ENCODE data around the gene ENHO. TPM values are rescaled to one million over a fixed set of nuclear protein-coding genes. Genes with fewer than 3 reads are reported as not detected.

Gene ENHO
- total and polyA plus RNA-seq, 12 donors: 0.24 to 1.6 (median 0.88) TPM; not detected in 7

GRCh38 chr9:34524349-34524748, 1.6 kb upstream of the ENHO start:
- intact Hi-C loops (cut with DNase I): no loop called here
- Histone ChIP-seq H3K4me3 (no peak overlapping the region), H3K4me1 (replicated peaks in 1 of 2) (no peaks in the 10 kb centered on the region), H3K9me3 (replicated peaks in 1 of 3) (no peaks in the 10 kb centered on the region), H3K27ac (no peak overlapping the region), H3K36me3 (replicated peaks in 1 of 2) (no peaks in the 10 kb centered on the region), H3K27me3 (no peaks in the 10 kb centered on the region)
- WGBS, 4 donors: 82 to 85% (median 83%) methylated on average over 3 of the region's 3 CpGs
- TF ChIP-seq POLR2A (IDR thresholded peaks at IDR 0.05) (no peak), CTCF (IDR thresholded peaks at IDR 0.05) (no peak)
- DNase-seq: peak in 1 of 7 donors; percentile 2

DNA sequence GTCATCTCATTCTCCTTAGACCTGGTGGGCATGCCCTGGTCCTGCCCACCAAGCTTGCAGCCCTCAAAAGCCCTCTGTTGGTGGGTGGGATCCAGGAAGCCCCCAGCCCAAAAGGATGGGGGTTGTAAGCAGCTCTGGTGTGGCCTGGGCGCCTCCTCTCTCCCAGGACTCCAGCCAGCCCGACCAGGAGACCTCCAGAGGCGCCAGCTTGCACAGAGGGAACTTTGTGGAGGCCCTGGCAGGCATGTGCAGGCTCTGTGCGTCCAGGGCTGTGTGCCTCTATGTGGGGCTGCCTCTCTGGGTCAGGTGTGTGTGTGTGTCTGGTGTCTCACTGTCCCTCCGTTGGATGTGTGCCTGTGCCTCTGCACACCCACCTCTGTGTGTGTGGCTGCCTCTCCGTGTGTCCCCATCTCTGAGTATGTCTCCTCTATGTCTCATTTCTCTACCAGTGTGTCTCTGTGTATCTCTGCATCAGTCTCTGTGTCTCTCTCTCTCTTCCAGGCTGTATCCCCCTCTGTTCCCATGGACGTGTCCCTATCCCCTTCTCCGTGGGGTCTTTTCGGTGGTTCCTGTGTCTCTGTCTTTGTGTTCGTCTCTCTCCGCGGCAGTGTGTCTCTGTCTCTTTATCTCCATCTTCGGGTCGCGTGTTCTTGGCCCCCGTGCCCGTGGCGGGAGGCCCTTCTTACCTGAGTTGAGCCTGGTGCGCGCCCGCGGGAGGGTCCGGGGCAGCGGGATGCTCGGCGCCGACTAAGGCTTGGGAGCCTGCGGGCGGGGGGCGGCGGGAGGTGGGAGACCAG, 501 bp downstream of the ENHO start:
- WGBS, 4 donors: 15 to 25% (median 20%) methylated on average over 11 to 31 of the region's 31 CpGs
- DNase-seq: peak in 2 of 7 donors; percentile 35 to 58
- Histone ChIP-seq H3K27me3 (no peaks in the 10 kb centered on the region), H3K4me3 (peak overlapping the region in 1 of 4 donors; percentile 52), H3K36me3 (replicated peaks in 1 of 2) (no peaks in the 10 kb centered on the region), H3K9me3 (replicated peaks in 1 of 3) (no peaks in the 10 kb centered on the region), H3K4me1 (replicated peaks in 1 of 2) (no peaks in the 10 kb centered on the region), H3K27ac (no peak overlapping the region)
- intact Hi-C loops (cut with DNase I): no loop called here
- TF ChIP-seq CTCF (IDR thresholded peaks at IDR 0.05) (no peak), POLR2A (IDR thresholded peaks at IDR 0.05) (no peak)

DNA sequence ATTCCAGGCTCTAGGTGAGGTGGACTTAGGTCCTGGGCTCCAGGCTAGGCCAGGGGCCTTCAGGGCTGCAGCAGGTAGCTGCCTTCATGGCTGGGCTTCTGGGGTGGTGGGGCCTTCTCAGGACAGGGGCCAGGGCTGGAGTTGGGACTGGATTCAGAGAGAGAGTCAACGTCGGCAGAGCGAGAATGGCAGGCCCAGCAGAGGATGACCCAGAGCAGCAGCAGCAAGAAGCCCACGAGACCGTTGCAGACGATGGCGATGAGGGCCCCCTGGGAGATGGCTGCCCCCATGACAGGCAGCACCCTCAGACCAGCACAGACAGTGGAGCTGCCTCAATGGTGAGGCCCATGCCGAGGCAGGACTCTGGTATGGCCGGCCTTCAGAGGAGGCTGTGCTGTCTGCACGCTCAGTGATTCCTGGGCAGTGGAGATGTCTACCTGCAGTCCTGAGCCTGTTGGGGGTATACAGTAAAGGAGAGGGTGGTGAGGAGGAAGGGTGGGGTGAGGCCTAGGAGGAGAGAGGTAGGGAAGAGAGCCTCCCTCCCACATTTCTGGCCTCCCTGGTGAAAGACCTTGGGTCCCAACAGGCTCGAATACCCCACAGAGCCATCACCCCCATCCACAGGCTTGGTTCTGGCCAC, 1.3 kb downstream of the ENHO start:
- Histone ChIP-seq H3K4me1 (replicated peaks in 1 of 2) (no peaks in the 10 kb centered on the region), H3K27ac (no peak overlapping the region), H3K36me3 (replicated peaks in 1 of 2) (no peaks in the 10 kb centered on the region), H3K9me3 (replicated peaks in 1 of 3) (no peaks in the 10 kb centered on the region), H3K4me3 (no peak overlapping the region), H3K27me3 (no peaks in the 10 kb centered on the region)
- no peak for TF ChIP-seq CTCF (IDR thresholded peaks at IDR 0.05)
- no peak for TF ChIP-seq POLR2A (IDR thresholded peaks at IDR 0.05)
- WGBS, 4 donors: 95 to 98% (median 97%) methylated on average over 5 to 11 of the region's 11 CpGs
- no peak for DNase-seq
- intact Hi-C loops (cut with DNase I): no loop called here

- WGBS, 4 donors: 89 to 93% (median 91%) methylated on average over 4 to 6 of the region's 6 CpGs
- Histone ChIP-seq H3K27me3 (no peaks in the 10 kb centered on the region), H3K4me1 (replicated peaks in 1 of 2) (no peaks in the 10 kb centered on the region), H3K27ac (no peak overlapping the region), H3K4me3 (no peak overlapping the region), H3K9me3 (replicated peaks in 1 of 3) (no peaks in the 10 kb centered on the region), H3K36me3 (replicated peaks in 1 of 2) (no peaks in the 10 kb centered on the region)
- intact Hi-C loops (cut with DNase I): no loop called here
- no peak for DNase-seq
- no peak for TF ChIP-seq CTCF (IDR thresholded peaks at IDR 0.05)
- TF ChIP-seq POLR2A (IDR thresholded peaks at IDR 0.05): no peak
Observed at GRCh38 chr9:34520505-34521385, 2.0 kb downstream of the ENHO start.

All from adrenal gland (tissue), 12 donors.